Sigmoid colon (tissue), 7 donors: ENCODE measurements around the gene ZCCHC14. TPM values are rescaled to one million over a fixed set of nuclear protein-coding genes. Genes with fewer than 3 reads are reported as not detected.

Experiments used
- DNase-seq: peaks from one replicate; pipeline ENCODE4 v3.0.0-alpha.2; 2019
- H3K27ac ChIP-seq, 4 donors: fragments of 200-600 bp; sonication (generic); one replicate each; pipeline ENCODE4 v1.5.1; 2016 to 2019; ENCODE audit warnings: mild to moderate bottlenecking in 1 of 4
- H3K27me3 ChIP-seq, 3 donors: fragments of 200-600 bp; sonication (generic); one replicate each; pipeline ENCODE4 v1.5.1; 2019; ENCODE audit warnings: mild to moderate bottlenecking in 1 of 3
- H3K36me3 ChIP-seq, 4 donors: fragments of 200-600 bp; sonication (generic); one replicate each; pipeline ENCODE4 v1.5.1; 2016 to 2019
- H3K4me1 ChIP-seq, 4 donors: fragments of 200-600 bp; sonication (generic); one replicate each; pipeline ENCODE4 v1.5.1; 2017 to 2019
- H3K4me3 ChIP-seq, 4 donors: fragments of 200-600 bp; sonication (generic); one replicate each; pipeline ENCODE4 v1.5.1; 2017 to 2019; ENCODE audit warnings: mild to moderate bottlenecking in 2 of 4, moderate library complexity in 1 of 4
- H3K9me3 ChIP-seq, 4 donors: fragments of 200-600 bp in 3 of 4; sonication (generic) in 3 of 4; one replicate each; pipeline versions ENCODE4 v1.5.1 to v1.6.1; 2013 to 2019
- CTCF ChIP-seq, 4 experiments: fragments of 450-650 bp in 3 of 4; fragments of 200-600 bp in 1 of 4; IDR thresholded peaks; one replicate each; pipeline ENCODE4 v1.5.1; 2016 to 2019; ENCODE audit warnings: antibody characterized with exemption in 4 of 4, mild to moderate bottlenecking in 3 of 4, moderate library complexity in 2 of 4
- EP300 ChIP-seq, 4 donors: sonication (generic); formaldehyde crosslinking; IDR thresholded peaks; one replicate each; pipeline ENCODE4 v1.6.1; 2017; ENCODE audit warnings: antibody characterized with exemption in 4 of 4
- POLR2A ChIP-seq, 2 donors: fragments of 450-650 bp; IDR thresholded peaks; one replicate each; pipeline ENCODE4 v1.6.1; 2016; ENCODE audit warnings: antibody characterized with exemption in 2 of 2, mild to moderate bottlenecking in 2 of 2, moderate library complexity in 2 of 2
- POLR2AphosphoS5 ChIP-seq, 4 donors: sonication (generic); formaldehyde crosslinking; IDR thresholded peaks; one replicate each; pipeline ENCODE4 v1.6.1; 2017; ENCODE audit warnings: antibody characterized with exemption in 4 of 4
- WGBS, 2 donors: extraction: QIAGEN DNeasy Blood & Tissue Kit; methylation state at CpG; one replicate each; pipeline ENCODE4 v1.1.7; 2013; 5-methylcytosine and 5-hydroxymethylcytosine counted together
- intact Hi-C: fragments of 100-400 bp; cut with DNase I; formaldehyde crosslinking; loops from one replicate; pipeline ENCODE4 v1.15.1; 2023
- polyA plus RNA-seq, 3 donors: library from polyadenylated mRNA; stranded (reverse); fragments of 200-250 nt; gene quantifications; one replicate each; pipeline ENCODE4 v1.2.3, GENCODE V29; 2013
- total RNA-seq, 4 donors: library from RNA; depleted of rRNA; stranded (reverse); fragments of >200 nt; gene quantifications; one replicate each; pipeline ENCODE4 v1.1.0, GENCODE V29; 2016
- donor health status: healthy with polysubstance abuse.
- donor health status: Bipolar disorder and iron deficiency.
- donor health status: healthy.

ZCCHC14 gene
- total and polyA plus RNA-seq, 7 donors: 6.0 to 23.8 (median 11.8) TPM

- WGBS, 2 donors: 95 to 96% methylated on average over 14 of the region's 14 CpGs
- Histone ChIP-seq H3K36me3 (peaks cover 0 to 6% (median 0%) of the 10 kb centered on the region in 4 donors), H3K27ac (no peak overlapping the region), H3K4me1 (peaks cover 0 to 31% (median 24%) of the 10 kb centered on the region in 4 donors), H3K9me3 (no peaks in the 10 kb centered on the region), H3K27me3 (no peaks in the 10 kb centered on the region), H3K4me3 (no peak overlapping the region)
- no peak for TF ChIP-seq POLR2AphosphoS5 (IDR thresholded peaks at IDR 0.05)
- no peak for TF ChIP-seq EP300 (IDR thresholded peaks at IDR 0.05)
- no peak for TF ChIP-seq POLR2A (IDR thresholded peaks at IDR 0.05)
- TF ChIP-seq CTCF (IDR thresholded peaks at IDR 0.05): no peak
- intact Hi-C loops: no loop called here
- no peak for DNase-seq
Measured at GRCh38 chr16:87437327-87437726, 55.5 kb downstream of the ZCCHC14 start.

- Histone ChIP-seq H3K4me3 (no peak overlapping the region), H3K27me3 (no peaks in the 10 kb centered on the region), H3K27ac (peak overlapping the region; percentile 47 to 70 (median 54))
Measured at GRCh38 chr16:87436225-87437172, 56.3 kb downstream of the ZCCHC14 start.

GRCh38 chr16:87435372-87436224 is 57.2 kb downstream of the ZCCHC14 start:
- intact Hi-C loops: no loop called here

More at GRCh38 chr16:87436225-87437172, 56.3 kb downstream of the ZCCHC14 start:
- Histone ChIP-seq H3K36me3 (peaks cover 0 to 14% (median 2%) of the 10 kb centered on the region in 4 donors), H3K4me1 (peaks cover 0 to 39% (median 25%) of the 10 kb centered on the region in 4 donors), H3K9me3 (no peaks in the 10 kb centered on the region)
- 67 to 85% methylated on average over 29 of the region's 29 CpGs for WGBS, 2 donors
- TF ChIP-seq CTCF (IDR thresholded peaks at IDR 0.05) (no peak), EP300 (IDR thresholded peaks at IDR 0.05) (no peak), POLR2AphosphoS5 (IDR thresholded peaks at IDR 0.05) (no peak), POLR2A (IDR thresholded peaks at IDR 0.05) (no peak)
- no peak for DNase-seq
- intact Hi-C loops: no loop called here

More at GRCh38 chr16:87435372-87436224, 57.2 kb downstream of the ZCCHC14 start:
- H3K36me3 ChIP-seq: peaks cover 0 to 16% (median 3%) of the 10 kb centered on the region in 4 donors
- TF ChIP-seq POLR2AphosphoS5 (IDR thresholded peaks at IDR 0.05) (peak in 1 of 4 donors; percentile 22), CTCF (IDR thresholded peaks at IDR 0.05) (no peak)
- WGBS, 2 donors: 56 to 84% methylated on average over 23 of the region's 23 CpGs
- H3K27me3 ChIP-seq: no peaks in the 10 kb centered on the region
- DNase-seq: no peak
- H3K4me1 ChIP-seq: peaks cover 0 to 39% (median 26%) of the 10 kb centered on the region in 4 donors
- H3K9me3 ChIP-seq: no peaks in the 10 kb centered on the region
- H3K4me3 ChIP-seq: peak overlapping the region in 1 of 4 donors; percentile 5
- H3K27ac ChIP-seq: peak overlapping the region; percentile 47 to 70 (median 54)
